WERI-Rb-1 (cell line): ENCODE measurements around the gene AGAP5.
A peak's percentile ranks its signal among the peaks of the same experiment; 100 is the strongest.

Source experiments
- DNase-seq: peaks from one replicate; pipeline ENCODE4 v3.0.0-alpha.2; 2020
- H3K27ac ChIP-seq: fragments of 250-450 bp; sonication (Bioruptor Pico); 2 replicates; pipeline ENCODE4 v1.5.1; 2020; ENCODE audit warnings: mild to moderate bottlenecking, moderate library complexity
- H3K27me3 ChIP-seq: fragments of 250-450 bp; sonication (Bioruptor Pico); 2 replicates; pipeline ENCODE4 v1.5.1; 2021; ENCODE audit warnings: mild to moderate bottlenecking, low read depth, moderate library complexity; ENCODE audit not compliant: insufficient read depth, severe bottlenecking
- H3K36me3 ChIP-seq: fragments of 250-450 bp; sonication (Bioruptor Pico); 2 replicates; pipeline ENCODE4 v1.5.1; 2020; ENCODE audit warnings: mild to moderate bottlenecking, moderate library complexity
- H3K4me3 ChIP-seq: 2 replicates; pipeline ENCODE4 v1.5.1; 2011; ENCODE audit warnings: low read depth, mild to moderate bottlenecking, control low read depth, low read length
- H3K9me3 ChIP-seq: fragments of 250-450 bp; sonication (Bioruptor Pico); 2 replicates; pipeline ENCODE4 v1.5.1; 2021; ENCODE audit warnings: mild to moderate bottlenecking, moderate library complexity; ENCODE audit not compliant: severe bottlenecking
- CTCF ChIP-seq: IDR thresholded peaks from 2 replicates; pipeline ENCODE4 v1.5.1; 2011; ENCODE audit warnings: low read depth, mild to moderate bottlenecking, control low read depth, inconsistent platforms, low read length

The AGAP5 gene

GRCh38 chr10:73650537-73651331 lies 47.2 kb downstream of the AGAP5 start:
- no peak for TF ChIP-seq CTCF
- Histone ChIP-seq H3K4me3 (no peak overlapping the region), H3K9me3 (no peaks in the 10 kb centered on the region), H3K36me3 (no peaks in the 10 kb centered on the region), H3K27ac (no peak overlapping the region), H3K27me3 (no peaks in the 10 kb centered on the region)
- DNase-seq: no peak

GRCh38 chr10:73649876-73650536 lies 47.9 kb downstream of the AGAP5 start:
- no peak for DNase-seq
- TF ChIP-seq CTCF: no peak
- no peak overlapping the region for H3K27ac ChIP-seq

DNA sequence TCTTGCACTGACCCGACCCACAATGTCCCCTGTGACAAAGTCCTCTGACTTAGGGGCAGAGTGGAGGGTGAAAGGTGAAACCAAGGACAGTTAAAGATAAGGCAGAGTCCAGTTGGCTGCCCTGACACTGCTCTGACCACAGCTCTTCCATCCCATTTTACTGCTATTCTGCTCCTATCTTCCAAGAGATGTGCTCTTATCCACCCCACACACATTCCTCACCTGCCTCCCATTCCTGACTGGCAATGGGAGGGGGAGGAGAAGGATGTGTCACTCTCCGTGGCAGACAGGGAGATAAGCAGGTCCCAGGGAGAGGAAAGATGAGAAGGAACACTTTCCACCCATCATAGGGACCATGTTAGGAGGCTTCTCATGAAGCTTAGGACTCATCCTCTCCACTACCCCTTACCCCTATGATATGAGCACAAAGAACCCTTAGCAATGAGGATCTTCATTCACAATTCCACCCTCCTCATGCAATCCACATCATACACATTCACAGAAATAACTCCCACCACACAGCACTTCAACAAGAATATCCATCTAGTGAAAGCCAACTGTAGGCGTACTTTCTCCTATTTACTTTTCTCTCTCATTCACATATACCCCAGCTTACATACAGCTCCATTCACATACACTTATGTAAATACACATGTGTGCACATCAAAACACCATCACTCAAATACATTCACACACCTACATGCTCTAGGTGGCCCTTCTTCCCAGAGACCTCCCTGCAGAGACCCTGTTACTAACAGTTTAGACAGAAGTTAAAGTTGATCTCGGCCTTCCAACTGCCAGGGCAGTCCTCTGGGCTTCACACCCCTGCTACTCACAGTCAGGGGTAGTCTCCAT lies 48.7 kb downstream of the AGAP5 start:
- no peaks in the 10 kb centered on the region for H3K27me3 ChIP-seq
- no peak overlapping the region for H3K27ac ChIP-seq
- H3K9me3 ChIP-seq: no peaks in the 10 kb centered on the region
- no peaks in the 10 kb centered on the region for H3K36me3 ChIP-seq
- no peak overlapping the region for H3K4me3 ChIP-seq
- TF ChIP-seq CTCF: no peak
- no peak for DNase-seq

More at GRCh38 chr10:73649876-73650536, 47.9 kb downstream of the AGAP5 start:
- H3K4me3 ChIP-seq: no peak overlapping the region
- H3K27me3 ChIP-seq: no peaks in the 10 kb centered on the region
- no peaks in the 10 kb centered on the region for H3K36me3 ChIP-seq
- no peaks in the 10 kb centered on the region for H3K9me3 ChIP-seq

DNA sequence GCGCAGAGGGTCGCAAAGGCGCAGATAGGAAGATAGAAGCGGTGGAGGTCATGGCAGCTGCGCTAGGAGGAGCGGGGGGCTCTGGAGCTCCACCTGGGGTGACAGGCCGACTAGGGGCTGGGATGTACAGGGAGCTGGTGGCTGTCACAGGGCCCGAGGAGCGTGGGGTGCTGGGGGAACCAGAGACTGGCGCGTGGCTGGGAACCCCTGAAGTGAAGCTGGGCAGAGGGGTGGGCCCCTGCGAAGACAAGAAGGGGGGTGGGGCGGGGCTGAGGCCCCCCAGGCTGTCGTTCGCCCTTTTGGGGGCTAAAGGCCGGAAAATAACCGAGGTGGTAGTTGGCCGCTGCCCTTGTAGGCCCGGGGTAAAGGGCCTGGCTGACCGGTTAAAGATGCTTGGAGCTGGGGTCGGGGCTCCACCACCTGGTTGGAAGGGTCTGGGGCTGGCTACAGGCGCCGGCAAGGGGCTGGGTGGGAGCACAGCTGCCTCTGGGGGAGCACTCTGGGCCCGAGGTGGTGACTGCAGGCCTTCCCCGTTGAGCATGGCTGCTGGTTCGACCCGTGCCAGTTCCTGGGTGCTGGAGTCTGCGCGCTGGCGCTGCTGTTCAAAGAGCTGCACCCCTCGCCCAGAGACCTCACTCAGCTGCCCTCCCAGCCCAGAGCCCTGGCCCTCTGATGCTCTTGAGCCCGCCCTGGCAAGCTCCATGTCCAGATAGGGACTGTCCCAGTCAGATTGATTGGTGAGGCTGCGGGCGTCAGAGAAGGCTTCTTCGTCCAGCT lies 49.8 kb downstream of the AGAP5 start:
- Histone ChIP-seq H3K27ac (no peak overlapping the region), H3K27me3 (no peaks in the 10 kb centered on the region), H3K4me3 (peak overlapping the region; percentile 33), H3K9me3 (no peaks in the 10 kb centered on the region), H3K36me3 (no peaks in the 10 kb centered on the region)
- no peak for TF ChIP-seq CTCF
- DNase-seq: no peak

- Histone ChIP-seq H3K4me3 (peak overlapping the region; percentile 33), H3K27ac (no peak overlapping the region)
Observed at GRCh38 chr10:73647211-73647874, 50.6 kb downstream of the AGAP5 start.

More at GRCh38 chr10:73647211-73647874, 50.6 kb downstream of the AGAP5 start:
- H3K27me3 ChIP-seq: no peaks in the 10 kb centered on the region
- no peaks in the 10 kb centered on the region for H3K36me3 ChIP-seq
- DNase-seq: no peak
- no peak for TF ChIP-seq CTCF
- no peaks in the 10 kb centered on the region for H3K9me3 ChIP-seq
